K562 (cell line): ENCODE data around the gene SPOCK3. TPM values are rescaled to one million over a fixed set of nuclear protein-coding genes. Genes with fewer than 3 reads are reported as not detected.

Experiments used
- ATAC-seq: fragments of 200-7000 bp; cut with Tn5 transposase; 3 replicates; pipeline ENCODE4 v1.9.1; 2020; ENCODE audit warnings: moderate library complexity
- BruUV-seq: library from RNA; stranded (reverse); fragments of 400-500 nt; replicated peaks from 2 replicates; lab custom pipeline; 2021; lab: Mats Ljungman, UMichigan
- CTCF ChIA-PET: fragments of 300-600 bp; formaldehyde crosslinking; extraction: SDS; loops from one replicate; lab custom pipeline; 2021; ENCODE audit warnings: low intra/inter-chr PET ratio; lab: Yijun Ruan, JAX
- POLR2A ChIA-PET: fragments of 300-600, 350-650 bp; sonication (Branson Sonifier 250); formaldehyde crosslinking; extraction: SDS; loops from one replicate; lab custom pipeline; 2021; ENCODE audit warnings: antibody characterized with exemption, inconsistent platforms; lab: Yijun Ruan, JAX
- DNase-seq, 4 experiments: peaks; one replicate each; pipeline versions ENCODE4 v3.0.0 to v3.0.0-alpha.2; 2011 to 2018; ENCODE audit warnings: low spot score in 3 of 4, mixed read lengths in 3 of 4; ENCODE audit errors: extremely low read depth in 1 of 4
- FAIRE-seq: peaks from 2 replicates; lab custom pipeline; 2011; peaks lifted over from hg19 to GRCh38; lab: Jason Lieb, UNC
- H2AFZ ChIP-seq: 2 replicates; pipeline ENCODE4 v1.6.0; 2011; ENCODE audit warnings: low read depth, low read length, control low read depth, inconsistent platforms
- H3K27ac ChIP-seq: fragments of 200-600 bp; 3 replicates; pipeline ENCODE4 v1.8.0; 2011; ENCODE audit warnings: low read depth, mild to moderate bottlenecking, control low read depth, inconsistent platforms, low read length, moderate library complexity, mixed read lengths; ENCODE audit errors: extremely low read depth
- H3K27me3 ChIP-seq, 2 experiments: fragments of 300-600 bp in 1 of 2; 2 replicates in 1 of 2; 3 replicates in 1 of 2; pipeline versions ENCODE4 v1.6.0 to v1.8.0; 2011; ENCODE audit warnings: inconsistent platforms in 2 of 2, low read length in 2 of 2, mild to moderate bottlenecking in 1 of 2, mixed read lengths in 1 of 2, moderate library complexity in 1 of 2; ENCODE audit not compliant: control insufficient read depth in 2 of 2, insufficient read depth in 2 of 2
- H3K36me3 ChIP-seq: fragments of 300-600 bp; 3 replicates; pipeline ENCODE4 v1.8.0; 2011; ENCODE audit warnings: mild to moderate bottlenecking, low read length, inconsistent platforms; ENCODE audit not compliant: control insufficient read depth, insufficient read depth
- H3K4me1 ChIP-seq, 2 experiments: fragments of 200-600 bp in 1 of 2; replicated peaks in 1 of 2; 2 replicates in 1 of 2; 3 replicates in 1 of 2; pipeline versions ENCODE4 v1.5.1 to v1.8.0; 2011; ENCODE audit warnings: inconsistent platforms in 2 of 2, low read length in 2 of 2, mild to moderate bottlenecking in 1 of 2, mixed read lengths in 1 of 2, moderate library complexity in 1 of 2; ENCODE audit not compliant: control insufficient read depth in 2 of 2, insufficient read depth in 2 of 2
- H3K4me2 ChIP-seq: 2 replicates; pipeline ENCODE4 v1.6.1; 2011; ENCODE audit warnings: low read length, control low read depth, inconsistent platforms, mixed read lengths; ENCODE audit not compliant: insufficient read depth
- H3K4me3 ChIP-seq: fragments of 200-600 bp; sonication (generic), shearing (Covaris generic); 2 replicates; pipeline ENCODE4 v1.5.1; 2016; ENCODE audit warnings: control low read depth, inconsistent platforms
- H3K79me2 ChIP-seq: fragments of 200-600 bp; 3 replicates; pipeline ENCODE4 v1.8.0; 2011; ENCODE audit warnings: low read length, inconsistent platforms; ENCODE audit not compliant: control insufficient read depth, insufficient read depth
- H3K9ac ChIP-seq, 2 experiments: 2 replicates each; pipeline versions ENCODE4 v1.6.0 to v1.6.1; 2011; ENCODE audit warnings: low read depth in 2 of 2, low read length in 2 of 2, control low read depth in 1 of 2, inconsistent platforms in 1 of 2, mild to moderate bottlenecking in 1 of 2, mixed read lengths in 1 of 2; ENCODE audit not compliant: insufficient read depth in 1 of 2
- H3K9me1 ChIP-seq: one replicate; pipeline ENCODE4 v1.6.0; 2011; ENCODE audit warnings: inconsistent platforms, mild to moderate bottlenecking, low read length, moderate library complexity; ENCODE audit not compliant: control insufficient read depth, insufficient read depth
- H3K9me3 ChIP-seq: replicated peaks from 2 replicates; pipeline ENCODE4 v1.5.1; 2011; ENCODE audit warnings: low read depth, low read length, inconsistent platforms; ENCODE audit not compliant: control insufficient read depth, insufficient read depth
- H4K20me1 ChIP-seq: replicated peaks from 2 replicates; pipeline ENCODE4 v1.6.1; 2011; ENCODE audit warnings: low read length, inconsistent platforms, mixed read lengths; ENCODE audit not compliant: control insufficient read depth, insufficient read depth
- DIDO1 ChIP-seq: fragments of 450-650 bp; IDR thresholded peaks from 2 replicates; pipeline ENCODE4 v1.6.1; 2016; ENCODE audit warnings: low read depth, missing biosample characterization, missing genetic modification characterization
- FOXK2 ChIP-seq, 2 experiments: fragments of 450-650 bp; IDR thresholded peaks in 1 of 2; conservative IDR thresholded peaks in 1 of 2; 2 replicates each; pipeline ENCODE4 v1.6.1; 2016; ENCODE audit warnings: low read depth in 2 of 2, mild to moderate bottlenecking in 1 of 2
- GTF2F1 ChIP-seq: IDR thresholded peaks from 2 replicates; pipeline ENCODE4 v1.6.1; 2011; ENCODE audit warnings: low read depth, low read length, improper control_type of control experiment
- HES1 ChIP-seq: fragments of 450-650 bp; IDR thresholded peaks from 2 replicates; pipeline ENCODE4 v1.6.1; 2016; ENCODE audit warnings: low read depth, mild to moderate bottlenecking, moderate library complexity
- HNRNPH1 ChIP-seq: fragments of 200-400 bp; formaldehyde crosslinking; optimal IDR thresholded peaks from 2 replicates; pipeline ENCODE3; 2017; ENCODE audit warnings: low read depth, mild to moderate bottlenecking, low read length, moderate library complexity
- HOMEZ ChIP-seq: fragments of 250-450 bp; sonication (Bioruptor Pico); IDR thresholded peaks from 2 replicates; pipeline ENCODE4 v1.4.0; 2020; ENCODE audit warnings: mild to moderate bottlenecking, moderate library complexity
- NFATC3 ChIP-seq: fragments of 450-650 bp; IDR thresholded peaks from 2 replicates; pipeline ENCODE4 v1.6.1; 2017; ENCODE audit warnings: mild to moderate bottlenecking
- SIX5 ChIP-seq, 2 experiments: IDR thresholded peaks; 2 replicates each; pipeline ENCODE4 v1.6.1; 2011; ENCODE audit warnings: low read length in 2 of 2, borderline replicate concordance in 1 of 2, low read depth in 1 of 2, mild to moderate bottlenecking in 1 of 2, moderate library complexity in 1 of 2; ENCODE audit not compliant: insufficient read depth in 1 of 2
- TSHZ1 ChIP-seq: fragments of 250-450 bp; sonication (Bioruptor Pico); IDR thresholded peaks from 2 replicates; pipeline ENCODE4 v1.4.0; 2020; ENCODE audit warnings: mild to moderate bottlenecking, moderate library complexity
- ZKSCAN8 ChIP-seq: fragments of 200-800 bp; sonication (Bioruptor generic); IDR thresholded peaks from 2 replicates; pipeline ENCODE4 v1.6.1; 2016; ENCODE audit warnings: missing genetic modification characterization, missing compliant biosample characterization
- ZNF3 ChIP-seq: fragments of 250-450 bp; sonication (Bioruptor Pico); IDR thresholded peaks from 2 replicates; pipeline ENCODE4 v1.5.0; 2021; ENCODE audit warnings: mild to moderate bottlenecking, moderate library complexity
- ZNF518B ChIP-seq: fragments of 250-450 bp; sonication (Bioruptor Pico); IDR thresholded peaks from 2 replicates; pipeline ENCODE4 v1.5.0; 2021; ENCODE audit warnings: mild to moderate bottlenecking, moderate library complexity
- in situ Hi-C: fragments of 300-500 bp; cut with MboI; formaldehyde crosslinking; loops from 4 replicates; pipeline ENCODE4 v1.15.0; 2018; ENCODE audit warnings: inconsistent platforms, mixed read lengths
- intact Hi-C: fragments of 100-400 bp; cut with micrococcal nuclease; formaldehyde crosslinking; loops from 2 replicates; pipeline ENCODE4 v1.14.2; 2022
- polyA plus RNA-seq, 8 experiments: library from polyadenylated mRNA; depleted of rRNA in 4 of 8; stranded (reverse) in 5 of 8; unstranded in 3 of 8; fragments of >200 nt; fragmentation: Nextera tagmentation in 2 of 8; fragmentation: Illumina TruSeq in 1 of 8; extraction: Ambion mirVana in 2 of 8; extraction: Trizol in 1 of 8; gene quantifications; 2 replicates each; pipeline versions ENCODE4 v1.2.1 to v1.2.3, GENCODE V29; 2011 to 2014; ENCODE audit warnings: inconsistent platforms in 1 of 8, missing spikeins in 1 of 8
- total RNA-seq, 7 experiments: library from RNA; depleted of rRNA in 6 of 7; stranded (reverse); fragments of >200 nt in 6 of 7; fragmentation: Illumina TruSeq in 2 of 7; extraction: Trizol in 2 of 7; gene quantifications; 2 replicates each; pipeline versions ENCODE4 v1.2.1 to v1.2.3, GENCODE V29; 2011 to 2021; ENCODE audit warnings: low replicate concordance in 1 of 7

SPOCK3 gene
- total and polyA plus RNA-seq, 9 of the 15 experiments (the other 6 are each of a cell fraction or from before 2014, with no cell fraction given) = not detected

GRCh38 chr4:167020410-167020809 is 213.9 kb downstream of the SPOCK3 start (continued):
- TF ChIP-seq ZKSCAN8 (CRISPR knock-in tag) (no peak), FOXK2 (conservative IDR thresholded peaks at IDR 0.05 in 1 of 2, IDR thresholded peaks at IDR 0.05 in 1 of 2; ENCODE audit: low read depth in 2 of 2) (no peak), ZNF518B (CRISPR knock-in tag) (no peak), GTF2F1 (no peak)

GRCh38 chr4:167014944-167015343 is 219.3 kb downstream of the SPOCK3 start:
- no peak for FAIRE-seq
- POLR2A ChIA-PET = no interaction called here

More at GRCh38 chr4:167014944-167015343, 219.3 kb downstream of the SPOCK3 start:
- Histone ChIP-seq H3K9me1 (no peaks in the 10 kb centered on the region), H3K27me3 (no peaks in the 10 kb centered on the region), H3K4me2 (no peak overlapping the region), H3K79me2 (no peaks in the 10 kb centered on the region), H3K9me3 (no peaks in the 10 kb centered on the region), H3K36me3 (no peaks in the 10 kb centered on the region), H3K27ac (no peak overlapping the region), H2AFZ (no peak overlapping the region), H4K20me1 (no peaks in the 10 kb centered on the region), H3K9ac (no peak overlapping the region), H3K4me1 (no peaks in the 10 kb centered on the region), H3K4me3 (no peak overlapping the region)
- in situ Hi-C loops = loop anchor here (10.0 kb wide), 1 partner anchor 1920 kb away; no protein-coding TSS in a partner anchor
- no TSS peak for BruUV-seq
- ATAC-seq (no peak), DNase-seq (no peak)
- TF ChIP-seq HES1 (no peak), TSHZ1 (CRISPR knock-in tag) (no peak), HNRNPH1 (no peak), SIX5 (IDR thresholded peaks at IDR 0.05; ENCODE audit: borderline replicate concordance in 1 of 2, insufficient read depth in 1 of 2, low read depth in 1 of 2, low read length in 2 of 2) (no peak), DIDO1 (tag) (no peak), HOMEZ (CRISPR knock-in tag) (no peak), NFATC3 (no peak), ZNF3 (CRISPR knock-in tag) (no peak)
- intact Hi-C loops = no loop called here
- CTCF ChIA-PET = no interaction called here
